HepG2 (cell line): ENCODE results near the gene RGS7. TPM values are rescaled to one million over a fixed set of nuclear protein-coding genes. Genes with fewer than 3 reads are reported as not detected.

Source experiments
- ATAC-seq: fragments of 200-7000 bp; cut with Tn5 transposase; 3 replicates; pipeline ENCODE4 v1.9.1; 2020; ENCODE audit warnings: mild to moderate bottlenecking, moderate library complexity
- BruUV-seq: library from RNA; stranded (reverse); fragments of 400-500 nt; replicated peaks from 2 replicates; lab custom pipeline; 2021; lab: Mats Ljungman, UMichigan
- CTCF ChIA-PET: fragments of 300-600 bp; formaldehyde crosslinking; extraction: SDS; loops from one replicate; lab custom pipeline; 2021; ENCODE audit warnings: low total read pairs, inconsistent platforms, low intra/inter-chr PET ratio; lab: Yijun Ruan, JAX
- POLR2A ChIA-PET: fragments of 350-600 bp; sonication (Branson Sonifier 250); formaldehyde crosslinking; loops from one replicate; lab custom pipeline; 2020; ENCODE audit warnings: antibody characterized with exemption, inconsistent platforms; lab: Yijun Ruan, JAX
- DNase-seq: peaks from one replicate; pipeline ENCODE4 v3.0.0-alpha.2; 2015; ENCODE audit warnings: low spot score
- FAIRE-seq: peaks from 3 replicates; lab custom pipeline; 2011; peaks lifted over from hg19 to GRCh38; lab: Jason Lieb, UNC
- H2AFZ ChIP-seq: one replicate; pipeline ENCODE4 v1.6.1; 2011; ENCODE audit warnings: low read length, inconsistent platforms
- H3K27ac ChIP-seq: fragments of 300-600 bp; 3 replicates; pipeline ENCODE4 v1.8.0; 2011; ENCODE audit warnings: mixed run types, mild to moderate bottlenecking, mixed read lengths, low read length, inconsistent platforms; ENCODE audit not compliant: insufficient read depth; ENCODE audit errors: extremely low read length
- H3K27me3 ChIP-seq, 2 experiments: fragments of 200-600 bp in 1 of 2; 2 replicates in 1 of 2; 3 replicates in 1 of 2; pipeline versions ENCODE4 v1.6.0 to v1.8.0; 2011; ENCODE audit warnings: low read length in 2 of 2, mild to moderate bottlenecking in 2 of 2, moderate library complexity in 2 of 2, inconsistent platforms in 1 of 2; ENCODE audit not compliant: insufficient read depth in 2 of 2, control insufficient read depth in 1 of 2
- H3K36me3 ChIP-seq, 2 experiments: fragments of 200-600 bp in 1 of 2; replicated peaks in 1 of 2; 2 replicates in 1 of 2; 3 replicates in 1 of 2; pipeline versions ENCODE4 v1.5.1 to v1.8.0; 2011; ENCODE audit warnings: low read length in 2 of 2, inconsistent platforms in 1 of 2; ENCODE audit not compliant: insufficient read depth in 2 of 2, control insufficient read depth in 1 of 2
- H3K4me1 ChIP-seq: 2 replicates; pipeline ENCODE4 v1.5.1; 2012; ENCODE audit warnings: low read length, inconsistent platforms; ENCODE audit not compliant: insufficient read depth
- H3K4me2 ChIP-seq: 2 replicates; pipeline ENCODE4 v1.6.0; 2011; ENCODE audit warnings: low read depth, low read length, inconsistent platforms
- H3K4me3 ChIP-seq, 3 experiments: fragments of 200-600 bp in 1 of 3; sonication (generic), shearing (Covaris generic) in 1 of 3; replicated peaks in 1 of 3; 2 replicates each; pipeline ENCODE4 v1.5.1; 2011 to 2016; ENCODE audit warnings: low read length in 3 of 3, inconsistent platforms in 2 of 3, low read depth in 2 of 3, mild to moderate bottlenecking in 2 of 3, control low read depth in 1 of 3, mixed read lengths in 1 of 3; ENCODE audit not compliant: insufficient read depth in 1 of 3
- H3K79me2 ChIP-seq: one replicate; pipeline ENCODE4 v1.6.1; 2011; ENCODE audit warnings: low read length, inconsistent platforms; ENCODE audit not compliant: insufficient read depth
- H3K9ac ChIP-seq: 2 replicates; pipeline ENCODE4 v1.6.0; 2011; ENCODE audit warnings: mild to moderate bottlenecking, low read depth, low read length, inconsistent platforms; ENCODE audit not compliant: insufficient read depth
- H3K9me3 ChIP-seq: 2 replicates; pipeline ENCODE4 v1.5.1; 2012; ENCODE audit warnings: mild to moderate bottlenecking, low read length
- H4K20me1 ChIP-seq: 2 replicates; pipeline ENCODE4 v1.6.0; 2011; ENCODE audit warnings: inconsistent platforms, mild to moderate bottlenecking, low read length, moderate library complexity; ENCODE audit not compliant: insufficient read depth
- BCLAF1 ChIP-seq: fragments of 450-650 bp; IDR thresholded peaks from 2 replicates; pipeline ENCODE4 v1.6.1; 2017; ENCODE audit warnings: mild to moderate bottlenecking
- ELK4 ChIP-seq: sonication (generic); formaldehyde crosslinking; IDR thresholded peaks from 2 replicates; pipeline ENCODE4 v1.9.0; 2021; ENCODE audit warnings: missing genetic modification reagents, borderline replicate concordance
- GATA4 ChIP-seq: sonication (generic); IDR thresholded peaks from 2 replicates; pipeline ENCODE4 v1.6.1; 2016; ENCODE audit warnings: antibody characterized with exemption, low read depth, borderline replicate concordance
- MTF2 ChIP-seq: sonication (generic); formaldehyde crosslinking; IDR thresholded peaks from 2 replicates; pipeline ENCODE4 v1.5.0; 2020; ENCODE audit warnings: missing genetic modification reagents, borderline replicate concordance
- MZF1 ChIP-seq: sonication (generic); formaldehyde crosslinking; IDR thresholded peaks from 2 replicates; pipeline ENCODE4 v1.8.1; 2023; ENCODE audit warnings: mild to moderate bottlenecking, missing genetic modification reagents, borderline replicate concordance
- NR3C1 ChIP-seq: sonication (generic); formaldehyde crosslinking; IDR thresholded peaks from 2 replicates; pipeline ENCODE4 v1.4.0; 2020; ENCODE audit warnings: missing genetic modification reagents
- REPIN1 ChIP-seq: sonication (generic); formaldehyde crosslinking; IDR thresholded peaks from 2 replicates; pipeline ENCODE4 v1.8.0; 2022; ENCODE audit warnings: missing genetic modification reagents, low read depth, mild to moderate bottlenecking, borderline replicate concordance
- SKI ChIP-seq: fragments of 450-650 bp; IDR thresholded peaks from one replicate; pipeline ENCODE4 v1.6.1; 2018; ENCODE audit warnings: mild to moderate bottlenecking; ENCODE audit not compliant: partially characterized antibody
- THRA ChIP-seq: sonication (generic); formaldehyde crosslinking; IDR thresholded peaks from 2 replicates; pipeline ENCODE4 v1.4.0; 2020; ENCODE audit warnings: missing genetic modification reagents, borderline replicate concordance
- U2AF1 ChIP-seq: fragments of 200-400 bp; formaldehyde crosslinking; optimal IDR thresholded peaks from 2 replicates; pipeline ENCODE3; 2017; ENCODE audit warnings: mild to moderate bottlenecking, low read depth, low read length
- ZNF7 ChIP-seq: IDR thresholded peaks from 2 replicates; pipeline ENCODE4 v1.6.1; 2016; ENCODE audit warnings: missing biosample characterization, missing genetic modification reagents
- ZNF720 ChIP-seq: sonication (generic); formaldehyde crosslinking; IDR thresholded peaks from 2 replicates; pipeline ENCODE4 v1.4.0; 2020; ENCODE audit warnings: missing genetic modification reagents
- ZSCAN20 ChIP-seq: sonication (generic); formaldehyde crosslinking; IDR thresholded peaks from 2 replicates; pipeline ENCODE4 v1.4.0; 2020; ENCODE audit warnings: missing genetic modification reagents, mild to moderate bottlenecking, borderline replicate concordance
- ZSCAN29 ChIP-seq: sonication (generic); formaldehyde crosslinking; conservative IDR thresholded peaks from 2 replicates; pipeline ENCODE4 v1.4.0; 2020; ENCODE audit warnings: mild to moderate bottlenecking, missing genetic modification reagents
- WGBS: methylation state at CpG from one replicate; pipeline ENCODE4 v1.1.6; 2017; ENCODE audit warnings: low lambda C conversion rate; 5-methylcytosine and 5-hydroxymethylcytosine counted together
- in situ Hi-C: cut with HindIII; loops from 2 replicates; pipeline ENCODE4 v1.10.0; 2017; ENCODE audit warnings: low pct_unique_long_range_greater_than_20kb; ENCODE audit not compliant: extremely low pct_ligation_motif_present
- intact Hi-C: fragments of 100-400 bp; cut with micrococcal nuclease; formaldehyde crosslinking; loops from one replicate; pipeline ENCODE4 v1.10.0; 2022; ENCODE audit not compliant: unreplicated experiment
- polyA plus RNA-seq, 8 experiments: library from polyadenylated mRNA; depleted of rRNA in 3 of 8; stranded (reverse) in 7 of 8; unstranded in 1 of 8; fragments of >200 nt; fragmentation: Illumina TruSeq in 4 of 8; extraction: Trizol in 4 of 8; gene quantifications; 2 replicates each; pipeline versions ENCODE4 v1.2.1 to v1.2.3, GENCODE V29; 2011 to 2016; ENCODE audit warnings: low read depth in 4 of 8, missing spikeins in 1 of 8, mixed read lengths in 1 of 8; ENCODE audit not compliant: insufficient read depth in 1 of 8
- total RNA-seq, 5 experiments: library from RNA; depleted of rRNA; stranded (reverse); fragments of >200 nt; fragmentation: Illumina TruSeq; extraction: Trizol; gene quantifications; 2 replicates each; pipeline ENCODE4 v1.2.3, GENCODE V29; 2016; ENCODE audit warnings: low read depth in 1 of 5

The RGS7 gene
- total and polyA plus RNA-seq, 2 of the 13 experiments (the other 11 are each of a cell fraction or from before 2014, with no cell fraction given): not detected

GRCh38 chr1:241143765-241144442, 213.1 kb downstream of the RGS7 start (continued):
- TF ChIP-seq BCLAF1 (no peak), ZNF720 (CRISPR knock-in tag) (no peak), SKI (no peak), REPIN1 (no peak), ELK4 (CRISPR knock-in tag) (no peak)

- no peak for ATAC-seq
- no peak overlapping the region for H2AFZ ChIP-seq
- no peaks in the 10 kb centered on the region for H3K27me3 ChIP-seq
- no TSS peak for BruUV-seq
- H3K9ac ChIP-seq: no peak overlapping the region
- H3K4me3 ChIP-seq: no peak overlapping the region
- no peaks in the 10 kb centered on the region for H3K36me3 ChIP-seq
- DNase-seq: no peak
- no peaks in the 10 kb centered on the region for H4K20me1 ChIP-seq
- in situ Hi-C loops (no loop called here), intact Hi-C loops (no loop called here)
- H3K9me3 ChIP-seq: peaks cover 20% of the 10 kb centered on the region
- WGBS: 14% methylated on average over 3 of the region's 4 CpGs
- H3K27ac ChIP-seq: no peak overlapping the region
- POLR2A ChIA-PET: no interaction called here
- no peak for FAIRE-seq
- no peaks in the 10 kb centered on the region for H3K79me2 ChIP-seq
- no peak overlapping the region for H3K4me2 ChIP-seq
- CTCF ChIA-PET: no interaction called here
- H3K4me1 ChIP-seq: no peaks in the 10 kb centered on the region
- TF ChIP-seq U2AF1 (no peak), ZSCAN29 (CRISPR knock-in tag) (no peak), ZNF7 (CRISPR knock-in tag) (no peak), MTF2 (no peak), THRA (CRISPR knock-in tag) (no peak), ZSCAN20 (CRISPR knock-in tag) (no peak), MZF1 (CRISPR knock-in tag) (no peak), NR3C1 (CRISPR knock-in tag) (no peak), GATA4 (no peak)
These were observed 214.5 kb downstream of the RGS7 start for GRCh38 chr1:241142493-241142892.
